Measurements from ENCODE around the gene GADD45B. TPM values are rescaled to one million over a fixed set of nuclear protein-coding genes. Genes with fewer than 3 reads are reported as not detected.

GADD45B gene
- total and polyA plus RNA-seq, 10 of the 15 experiments (the other 5 are each of a cell fraction or from before 2014, with no cell fraction given), result 2.4 to 180 (median 91.1) TPM

DNA sequence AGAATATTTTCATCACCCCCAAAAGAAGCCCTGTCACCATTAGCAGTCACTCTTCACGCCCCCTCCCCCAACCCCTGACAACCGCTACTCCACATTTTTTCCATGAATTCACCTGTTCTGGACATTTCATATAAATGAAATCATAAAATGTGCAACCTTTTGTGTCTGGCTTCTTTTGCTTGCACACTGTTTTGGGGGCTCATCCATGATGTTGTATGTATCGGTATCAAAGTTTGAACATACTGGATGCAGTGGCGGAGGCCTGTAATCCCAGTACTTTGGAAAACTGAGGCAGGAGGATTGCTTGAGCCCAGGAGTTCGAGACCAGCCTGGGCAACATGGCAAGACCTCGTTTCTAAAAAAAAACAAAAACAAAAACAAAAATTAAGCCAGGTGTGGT is 7.2 kb downstream of the GADD45B start (continued):
- TF ChIP-seq, protein P1, sequence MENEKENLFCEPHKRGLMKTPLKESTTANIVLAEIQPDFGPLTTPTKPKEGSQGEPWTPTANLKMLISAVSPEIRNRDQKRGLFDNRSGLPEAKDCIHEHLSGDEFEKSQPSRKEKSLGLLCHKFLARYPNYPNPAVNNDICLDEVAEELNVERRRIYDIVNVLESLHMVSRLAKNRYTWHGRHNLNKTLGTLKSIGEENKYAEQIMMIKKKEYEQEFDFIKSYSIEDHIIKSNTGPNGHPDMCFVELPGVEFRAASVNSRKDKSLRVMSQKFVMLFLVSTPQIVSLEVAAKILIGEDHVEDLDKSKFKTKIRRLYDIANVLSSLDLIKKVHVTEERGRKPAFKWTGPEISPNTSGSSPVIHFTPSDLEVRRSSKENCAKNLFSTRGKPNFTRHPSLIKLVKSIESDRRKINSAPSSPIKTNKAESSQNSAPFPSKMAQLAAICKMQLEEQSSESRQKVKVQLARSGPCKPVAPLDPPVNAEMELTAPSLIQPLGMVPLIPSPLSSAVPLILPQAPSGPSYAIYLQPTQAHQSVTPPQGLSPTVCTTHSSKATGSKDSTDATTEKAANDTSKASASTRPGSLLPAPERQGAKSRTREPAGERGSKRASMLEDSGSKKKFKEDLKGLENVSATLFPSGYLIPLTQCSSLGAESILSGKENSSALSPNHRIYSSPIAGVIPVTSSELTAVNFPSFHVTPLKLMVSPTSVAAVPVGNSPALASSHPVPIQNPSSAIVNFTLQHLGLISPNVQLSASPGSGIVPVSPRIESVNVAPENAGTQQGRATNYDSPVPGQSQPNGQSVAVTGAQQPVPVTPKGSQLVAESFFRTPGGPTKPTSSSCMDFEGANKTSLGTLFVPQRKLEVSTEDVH (IDR thresholded peaks at IDR 0.05; ENCODE audit: low read depth, partially characterized antibody), result no peak
- TF ChIP-seq, protein P2, sequence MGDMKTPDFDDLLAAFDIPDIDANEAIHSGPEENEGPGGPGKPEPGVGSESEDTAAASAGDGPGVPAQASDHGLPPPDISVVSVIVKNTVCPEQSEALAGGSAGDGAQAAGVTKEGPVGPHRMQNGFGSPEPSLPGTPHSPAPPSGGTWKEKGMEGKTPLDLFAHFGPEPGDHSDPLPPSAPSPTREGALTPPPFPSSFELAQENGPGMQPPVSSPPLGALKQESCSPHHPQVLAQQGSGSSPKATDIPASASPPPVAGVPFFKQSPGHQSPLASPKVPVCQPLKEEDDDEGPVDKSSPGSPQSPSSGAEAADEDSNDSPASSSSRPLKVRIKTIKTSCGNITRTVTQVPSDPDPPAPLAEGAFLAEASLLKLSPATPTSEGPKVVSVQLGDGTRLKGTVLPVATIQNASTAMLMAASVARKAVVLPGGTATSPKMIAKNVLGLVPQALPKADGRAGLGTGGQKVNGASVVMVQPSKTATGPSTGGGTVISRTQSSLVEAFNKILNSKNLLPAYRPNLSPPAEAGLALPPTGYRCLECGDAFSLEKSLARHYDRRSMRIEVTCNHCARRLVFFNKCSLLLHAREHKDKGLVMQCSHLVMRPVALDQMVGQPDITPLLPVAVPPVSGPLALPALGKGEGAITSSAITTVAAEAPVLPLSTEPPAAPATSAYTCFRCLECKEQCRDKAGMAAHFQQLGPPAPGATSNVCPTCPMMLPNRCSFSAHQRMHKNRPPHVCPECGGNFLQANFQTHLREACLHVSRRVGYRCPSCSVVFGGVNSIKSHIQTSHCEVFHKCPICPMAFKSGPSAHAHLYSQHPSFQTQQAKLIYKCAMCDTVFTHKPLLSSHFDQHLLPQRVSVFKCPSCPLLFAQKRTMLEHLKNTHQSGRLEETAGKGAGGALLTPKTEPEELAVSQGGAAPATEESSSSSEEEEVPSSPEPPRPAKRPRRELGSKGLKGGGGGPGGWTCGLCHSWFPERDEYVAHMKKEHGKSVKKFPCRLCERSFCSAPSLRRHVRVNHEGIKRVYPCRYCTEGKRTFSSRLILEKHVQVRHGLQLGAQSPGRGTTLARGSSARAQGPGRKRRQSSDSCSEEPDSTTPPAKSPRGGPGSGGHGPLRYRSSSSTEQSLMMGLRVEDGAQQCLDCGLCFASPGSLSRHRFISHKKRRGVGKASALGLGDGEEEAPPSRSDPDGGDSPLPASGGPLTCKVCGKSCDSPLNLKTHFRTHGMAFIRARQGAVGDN (IDR thresholded peaks at IDR 0.05), result no peak
- no peak for TF ChIP-seq RELA (IDR thresholded peaks at IDR 0.05; ENCODE audit: borderline replicate concordance, partially characterized antibody)
- TF ChIP-seq JUND (IDR thresholded peaks at IDR 0.05; ENCODE audit: low read depth, low read length), result no peak
- no peak for TF ChIP-seq DPF2 (IDR thresholded peaks at IDR 0.05)
